ENCODE measurements around the gene TRMT1L. TPM values are rescaled to one million over a fixed set of nuclear protein-coding genes. Genes with fewer than 3 reads are reported as not detected.

TRMT1L gene
- total and polyA plus RNA-seq, 9 donors: 11.0 to 14.2 (median 13.1) TPM

- Histone ChIP-seq H3K4me1 (ENCODE audit: control insufficient read depth, insufficient read depth, low read length) (no peaks in the 10 kb centered on the region), H3K4me3 (ENCODE audit: low read length) (no peak overlapping the region), H3K27me3 (ENCODE audit: control insufficient read depth, insufficient read depth, low read length) (no peaks in the 10 kb centered on the region), H3K27ac (ENCODE audit: low read length) (no peak overlapping the region), H3K9me3 (replicated peaks; ENCODE audit: control insufficient read depth, low read depth, low read length) (peaks cover 6% of the 10 kb centered on the region), H3K36me3 (ENCODE audit: control insufficient read depth, insufficient read depth, low read length) (peaks cover 21% of the 10 kb centered on the region)
- WGBS (ENCODE audit: insufficient coverage): no CpG with 5 or more reads among the region's 1 CpG
- DNase-seq: no peak
These were observed 24.2 kb downstream of the TRMT1L start for GRCh38 chr1:185132534-185132933.

GRCh38 chr1:185129708-185130107, 27.0 kb downstream of the TRMT1L start:
- Histone ChIP-seq H3K27ac (ENCODE audit: low read length) (no peak overlapping the region), H3K27me3 (ENCODE audit: control insufficient read depth, insufficient read depth, low read length) (no peaks in the 10 kb centered on the region), H3K4me3 (ENCODE audit: low read length) (no peak overlapping the region), H3K9me3 (replicated peaks; ENCODE audit: control insufficient read depth, low read depth, low read length) (peaks cover 6% of the 10 kb centered on the region), H3K36me3 (ENCODE audit: control insufficient read depth, insufficient read depth, low read length) (peaks cover 26% of the 10 kb centered on the region), H3K4me1 (ENCODE audit: control insufficient read depth, insufficient read depth, low read length) (no peaks in the 10 kb centered on the region)
- no CpG with 5 or more reads among the region's 2 CpGs for WGBS (ENCODE audit: insufficient coverage)
- DNase-seq: no peak

GRCh38 chr1:185112356-185112755, 44.4 kb downstream of the TRMT1L start:
- no peak overlapping the region for H3K27ac ChIP-seq (ENCODE audit: low read length)
- H3K36me3 ChIP-seq (ENCODE audit: control insufficient read depth, insufficient read depth, low read length): no peaks in the 10 kb centered on the region
- no peaks in the 10 kb centered on the region for H3K27me3 ChIP-seq (ENCODE audit: control insufficient read depth, insufficient read depth, low read length)
- no CpG with 5 or more reads among the region's 2 CpGs for WGBS (ENCODE audit: insufficient coverage)
- H3K4me3 ChIP-seq (ENCODE audit: low read length): no peak overlapping the region
- DNase-seq: peak; percentile 9
- peaks cover 14% of the 10 kb centered on the region for H3K9me3 ChIP-seq (replicated peaks; ENCODE audit: control insufficient read depth, low read depth, low read length)
- no peaks in the 10 kb centered on the region for H3K4me1 ChIP-seq (ENCODE audit: control insufficient read depth, insufficient read depth, low read length)

GRCh38 chr1:185111873-185112272, 44.9 kb downstream of the TRMT1L start:
- H3K36me3 ChIP-seq (ENCODE audit: control insufficient read depth, insufficient read depth, low read length): no peaks in the 10 kb centered on the region
- no peaks in the 10 kb centered on the region for H3K4me1 ChIP-seq (ENCODE audit: control insufficient read depth, insufficient read depth, low read length)
- no peak for DNase-seq
- peaks cover 14% of the 10 kb centered on the region for H3K9me3 ChIP-seq (replicated peaks; ENCODE audit: control insufficient read depth, low read depth, low read length)
- no peaks in the 10 kb centered on the region for H3K27me3 ChIP-seq (ENCODE audit: control insufficient read depth, insufficient read depth, low read length)
- H3K4me3 ChIP-seq (ENCODE audit: low read length): no peak overlapping the region
- no peak overlapping the region for H3K27ac ChIP-seq (ENCODE audit: low read length)

GRCh38 chr1:185110145-185110544, 46.6 kb downstream of the TRMT1L start:
- Histone ChIP-seq H3K27me3 (ENCODE audit: control insufficient read depth, insufficient read depth, low read length) (no peaks in the 10 kb centered on the region), H3K9me3 (replicated peaks; ENCODE audit: control insufficient read depth, low read depth, low read length) (peaks cover 14% of the 10 kb centered on the region), H3K4me1 (ENCODE audit: control insufficient read depth, insufficient read depth, low read length) (no peaks in the 10 kb centered on the region), H3K27ac (ENCODE audit: low read length) (no peak overlapping the region), H3K4me3 (ENCODE audit: low read length) (no peak overlapping the region), H3K36me3 (ENCODE audit: control insufficient read depth, insufficient read depth, low read length) (no peaks in the 10 kb centered on the region)
- no peak for DNase-seq

GRCh38 chr1:185108321-185108720, 48.4 kb downstream of the TRMT1L start:
- DNase-seq: no peak
- H3K9me3 ChIP-seq (replicated peaks; ENCODE audit: control insufficient read depth, low read depth, low read length): peaks cover 14% of the 10 kb centered on the region
- no peaks in the 10 kb centered on the region for H3K4me1 ChIP-seq (ENCODE audit: control insufficient read depth, insufficient read depth, low read length)
- no peaks in the 10 kb centered on the region for H3K27me3 ChIP-seq (ENCODE audit: control insufficient read depth, insufficient read depth, low read length)
- H3K27ac ChIP-seq (ENCODE audit: low read length): no peak overlapping the region
- no peak overlapping the region for H3K4me3 ChIP-seq (ENCODE audit: low read length)
- peaks cover 7% of the 10 kb centered on the region for H3K36me3 ChIP-seq (ENCODE audit: control insufficient read depth, insufficient read depth, low read length)

- DNase-seq: no peak
- Histone ChIP-seq H3K36me3 (ENCODE audit: control insufficient read depth, insufficient read depth, low read length) (peaks cover 7% of the 10 kb centered on the region), H3K4me3 (ENCODE audit: low read length) (no peak overlapping the region), H3K27me3 (ENCODE audit: control insufficient read depth, insufficient read depth, low read length) (no peaks in the 10 kb centered on the region), H3K9me3 (replicated peaks; ENCODE audit: control insufficient read depth, low read depth, low read length) (peaks cover 13% of the 10 kb centered on the region), H3K4me1 (ENCODE audit: control insufficient read depth, insufficient read depth, low read length) (no peaks in the 10 kb centered on the region), H3K27ac (ENCODE audit: low read length) (no peak overlapping the region)
- WGBS (ENCODE audit: insufficient coverage): no CpG with 5 or more reads among the region's 3 CpGs
These were observed 51.6 kb downstream of the TRMT1L start for GRCh38 chr1:185105121-185105520.

GRCh38 chr1:185104083-185104482, 52.7 kb downstream of the TRMT1L start:
- peaks cover 8% of the 10 kb centered on the region for H3K9me3 ChIP-seq (replicated peaks; ENCODE audit: control insufficient read depth, low read depth, low read length)
- H3K4me1 ChIP-seq (ENCODE audit: control insufficient read depth, insufficient read depth, low read length): no peaks in the 10 kb centered on the region
- H3K36me3 ChIP-seq (ENCODE audit: control insufficient read depth, insufficient read depth, low read length): peaks cover 10% of the 10 kb centered on the region
- H3K27me3 ChIP-seq (ENCODE audit: control insufficient read depth, insufficient read depth, low read length): no peaks in the 10 kb centered on the region
- WGBS (ENCODE audit: insufficient coverage): 75% methylated on average over 2 of the region's 3 CpGs
- DNase-seq: no peak
- no peak overlapping the region for H3K27ac ChIP-seq (ENCODE audit: low read length)
- H3K4me3 ChIP-seq (ENCODE audit: low read length): no peak overlapping the region

GRCh38 chr1:185096531-185096930, 60.2 kb downstream of the TRMT1L start:
- no peaks in the 10 kb centered on the region for H3K27me3 ChIP-seq (ENCODE audit: control insufficient read depth, insufficient read depth, low read length)

GRCh38 chr1:185094761-185095160, 62.0 kb downstream of the TRMT1L start:
- H3K9me3 ChIP-seq (replicated peaks; ENCODE audit: control insufficient read depth, low read depth, low read length): no peaks in the 10 kb centered on the region
- WGBS (ENCODE audit: insufficient coverage): no CpG with 5 or more reads among the region's 2 CpGs
- no peak for DNase-seq
- no peak overlapping the region for H3K27ac ChIP-seq (ENCODE audit: low read length)
- no peak overlapping the region for H3K4me3 ChIP-seq (ENCODE audit: low read length)
- H3K4me1 ChIP-seq (ENCODE audit: control insufficient read depth, insufficient read depth, low read length): no peaks in the 10 kb centered on the region
- H3K27me3 ChIP-seq (ENCODE audit: control insufficient read depth, insufficient read depth, low read length): no peaks in the 10 kb centered on the region
- peaks cover 20% of the 10 kb centered on the region for H3K36me3 ChIP-seq (ENCODE audit: control insufficient read depth, insufficient read depth, low read length)

More at GRCh38 chr1:185096531-185096930, 60.2 kb downstream of the TRMT1L start:
- WGBS (ENCODE audit: insufficient coverage): no CpG with 5 or more reads among the region's 2 CpGs
- Histone ChIP-seq H3K4me1 (ENCODE audit: control insufficient read depth, insufficient read depth, low read length) (no peaks in the 10 kb centered on the region), H3K36me3 (ENCODE audit: control insufficient read depth, insufficient read depth, low read length) (peaks cover 20% of the 10 kb centered on the region), H3K4me3 (ENCODE audit: low read length) (no peak overlapping the region), H3K27ac (ENCODE audit: low read length) (peak overlapping the region; percentile 67), H3K9me3 (replicated peaks; ENCODE audit: control insufficient read depth, low read depth, low read length) (no peaks in the 10 kb centered on the region)
- DNase-seq: peak; percentile 18

- Histone ChIP-seq H3K4me1 (ENCODE audit: control insufficient read depth, insufficient read depth, low read length) (no peaks in the 10 kb centered on the region), H3K9me3 (replicated peaks; ENCODE audit: control insufficient read depth, low read depth, low read length) (no peaks in the 10 kb centered on the region), H3K27me3 (ENCODE audit: control insufficient read depth, insufficient read depth, low read length) (no peaks in the 10 kb centered on the region), H3K36me3 (ENCODE audit: control insufficient read depth, insufficient read depth, low read length) (peaks cover 18% of the 10 kb centered on the region), H3K4me3 (ENCODE audit: low read length) (no peak overlapping the region), H3K27ac (ENCODE audit: low read length) (no peak overlapping the region)
- DNase-seq: no peak
- 76% methylated on average over 2 of the region's 5 CpGs for WGBS (ENCODE audit: insufficient coverage)
These were observed 65.3 kb downstream of the TRMT1L start for GRCh38 chr1:185091480-185091879.
